Measurements from ENCODE around the gene NUDT8. TPM values are rescaled to one million over a fixed set of nuclear protein-coding genes. Genes with fewer than 3 reads are reported as not detected.
A peak's percentile ranks its signal among the peaks of the same experiment; 100 is the strongest.

NUDT8 gene
- total and polyA plus RNA-seq, 2 experiments from 2014 or later = 4.1 to 4.8 TPM

GRCh38 chr11:67584205-67584880 lies 45.4 kb downstream of the NUDT8 start:
- TF ChIP-seq EZH2phosphoT487 (IDR thresholded peaks at IDR 0.05; ENCODE audit: insufficient read depth, low read depth) = no peak
- no peak for TF ChIP-seq EZH2 (IDR thresholded peaks at IDR 0.05; ENCODE audit: insufficient read depth, poor library complexity, severe bottlenecking)
- peaks cover 9% of the 10 kb centered on the region; the same call in 1 of the 2 replicates for H3K79me2 ChIP-seq (ENCODE audit: insufficient read depth)

GRCh38 chr11:67583247-67584204 lies 46.2 kb downstream of the NUDT8 start, which contains the start of gene GSTP1:
Gene GSTP1 (plus strand): TSS chr11:67583812. CDS start chr11:67583844, 32 bp downstream.
- Histone ChIP-seq H3K27ac (peak within 1 kb of the TSS; percentile 39), H3K9me2 (ENCODE audit: insufficient read depth) (no peaks in the 10 kb centered on the region), H3K36me3 (ENCODE audit: low read depth) (0 out of 2 replicates have a peak, but pooled peaks cover 8% of the 10 kb centered on the region), H3F3A (ENCODE audit: insufficient read depth) (peaks cover 7% of the 10 kb centered on the region; the same call in 1 of the 2 replicates), H3K27me3 (replicated peaks; ENCODE audit: insufficient read depth) (peaks cover 12% of the 10 kb centered on the region), H3K9ac (peak within 1 kb of the TSS; percentile 85), H3K9me3 (ENCODE audit: low read depth) (no peaks in the 10 kb centered on the region), H3K79me2 (ENCODE audit: insufficient read depth) (peaks cover 9% of the 10 kb centered on the region; the same call in 1 of the 2 replicates), H2AFZ (peak within 1 kb of the TSS; percentile 48), H3K4me1 (ENCODE audit: insufficient read depth) (peaks cover 9% of the 10 kb centered on the region), H3K4me3 (peak within 1 kb of the TSS; percentile 68), H4K20me1 (ENCODE audit: insufficient read depth) (no peaks in the 10 kb centered on the region), H3K4me2 (ENCODE audit: unreplicated experiment) (peak within 1 kb of the TSS; percentile 75)
- in situ Hi-C loops (cut with MboI) = no loop called here
- DNase-seq = peak; percentile 96
- 3% methylated on average over 60 to 80 of the region's 81 CpGs for WGBS, 2 experiments (ENCODE audit: low coverage in 1 of 2, low lambda C conversion rate in 2 of 2, missing lambda C conversion rate in 2 of 2)
- no peak for TF ChIP-seq EZH2 (IDR thresholded peaks at IDR 0.05; ENCODE audit: insufficient read depth, poor library complexity, severe bottlenecking)
- no peak for TF ChIP-seq EZH2phosphoT487 (IDR thresholded peaks at IDR 0.05; ENCODE audit: insufficient read depth, low read depth)

More at GRCh38 chr11:67584205-67584880, 45.4 kb downstream of the NUDT8 start:
- peak; percentile 80 for DNase-seq
- Histone ChIP-seq H3K27me3 (replicated peaks; ENCODE audit: insufficient read depth) (peaks cover 12% of the 10 kb centered on the region), H2AFZ (peak overlapping the region; percentile 43), H3K4me3 (peak overlapping the region; percentile 68), H3K9me3 (ENCODE audit: low read depth) (no peaks in the 10 kb centered on the region), H3F3A (ENCODE audit: insufficient read depth) (peaks cover 9% of the 10 kb centered on the region; the same call in 1 of the 2 replicates), H3K27ac (peak overlapping the region; percentile 39), H3K4me1 (ENCODE audit: insufficient read depth) (peaks cover 9% of the 10 kb centered on the region), H3K36me3 (ENCODE audit: low read depth) (0 out of 2 replicates have a peak, but pooled peaks cover 8% of the 10 kb centered on the region), H3K9ac (peak overlapping the region; percentile 85), H3K9me2 (ENCODE audit: insufficient read depth) (no peaks in the 10 kb centered on the region), H4K20me1 (ENCODE audit: insufficient read depth) (no peaks in the 10 kb centered on the region), H3K4me2 (ENCODE audit: unreplicated experiment) (peak overlapping the region; percentile 67)
- in situ Hi-C loops (cut with MboI) = no loop called here
- 13% methylated on average over 31 to 32 of the region's 33 CpGs for WGBS, 2 experiments (ENCODE audit: low coverage in 1 of 2, low lambda C conversion rate in 2 of 2, missing lambda C conversion rate in 2 of 2)

GRCh38 chr11:67582011-67582410 lies 47.7 kb downstream of the NUDT8 start:
- H3K27ac ChIP-seq = no peak overlapping the region
- 83 to 90% methylated on average over 4 of the region's 4 CpGs for WGBS, 2 experiments (ENCODE audit: low coverage in 1 of 2, low lambda C conversion rate in 2 of 2, missing lambda C conversion rate in 2 of 2)
- in situ Hi-C loops (cut with MboI) = no loop called here

GRCh38 chr11:67581469-67581868 lies 48.3 kb downstream of the NUDT8 start:
- H3K9me3 ChIP-seq (ENCODE audit: low read depth) = no peaks in the 10 kb centered on the region
- no peaks in the 10 kb centered on the region for H4K20me1 ChIP-seq (ENCODE audit: insufficient read depth)
- WGBS, 2 experiments (ENCODE audit: low coverage in 1 of 2, low lambda C conversion rate in 2 of 2, missing lambda C conversion rate in 2 of 2) = 68 to 69% methylated on average over 11 of the region's 11 CpGs
- H3K79me2 ChIP-seq (ENCODE audit: insufficient read depth) = peaks cover 9% of the 10 kb centered on the region; the same call in 1 of the 2 replicates
- peaks cover 14% of the 10 kb centered on the region for H3K27me3 ChIP-seq (replicated peaks; ENCODE audit: insufficient read depth)
- TF ChIP-seq EZH2phosphoT487 (IDR thresholded peaks at IDR 0.05; ENCODE audit: insufficient read depth, low read depth) (no peak), EZH2 (IDR thresholded peaks at IDR 0.05; ENCODE audit: insufficient read depth, poor library complexity, severe bottlenecking) (no peak)
- 0 out of 2 replicates have a peak, but pooled peaks cover 2% of the 10 kb centered on the region for H3K36me3 ChIP-seq (ENCODE audit: low read depth)
- H3K9ac ChIP-seq = no peak overlapping the region
- H3K4me1 ChIP-seq (ENCODE audit: insufficient read depth) = peaks cover 9% of the 10 kb centered on the region
- in situ Hi-C loops (cut with MboI) = no loop called here
- H2AFZ ChIP-seq = no peak overlapping the region
- H3K4me2 ChIP-seq (ENCODE audit: unreplicated experiment) = no peak overlapping the region
- H3K27ac ChIP-seq = no peak overlapping the region
- no peaks in the 10 kb centered on the region for H3K9me2 ChIP-seq (ENCODE audit: insufficient read depth)
- no peaks in the 10 kb centered on the region for H3F3A ChIP-seq (ENCODE audit: insufficient read depth)
- no peak for DNase-seq
- H3K4me3 ChIP-seq = no peak overlapping the region

More at GRCh38 chr11:67582011-67582410, 47.7 kb downstream of the NUDT8 start:
- H3K9me2 ChIP-seq (ENCODE audit: insufficient read depth) = no peaks in the 10 kb centered on the region
- H3K9ac ChIP-seq = no peak overlapping the region
- peaks cover 9% of the 10 kb centered on the region; the same call in 1 of the 2 replicates for H3K79me2 ChIP-seq (ENCODE audit: insufficient read depth)
- no peak overlapping the region for H3K4me3 ChIP-seq
- TF ChIP-seq EZH2phosphoT487 (IDR thresholded peaks at IDR 0.05; ENCODE audit: insufficient read depth, low read depth) (no peak), EZH2 (IDR thresholded peaks at IDR 0.05; ENCODE audit: insufficient read depth, poor library complexity, severe bottlenecking) (no peak)
- no peak for DNase-seq
- H3K4me1 ChIP-seq (ENCODE audit: insufficient read depth) = peaks cover 9% of the 10 kb centered on the region
- no peaks in the 10 kb centered on the region for H3K9me3 ChIP-seq (ENCODE audit: low read depth)
- no peak overlapping the region for H3K4me2 ChIP-seq (ENCODE audit: unreplicated experiment)
- no peaks in the 10 kb centered on the region for H4K20me1 ChIP-seq (ENCODE audit: insufficient read depth)
- no peaks in the 10 kb centered on the region for H3F3A ChIP-seq (ENCODE audit: insufficient read depth)
- H2AFZ ChIP-seq = 0 out of 2 replicates have a peak overlapping the region, but pooled peaks have one; percentile 48
- H3K27me3 ChIP-seq (replicated peaks; ENCODE audit: insufficient read depth) = peaks cover 12% of the 10 kb centered on the region
- H3K36me3 ChIP-seq (ENCODE audit: low read depth) = 0 out of 2 replicates have a peak, but pooled peaks cover 3% of the 10 kb centered on the region
